ENCODE measurements around the gene DHDH.
A peak's percentile ranks its signal among the peaks of the same experiment; 100 is the strongest.

The DHDH gene

GRCh38 chr19:48991873-48992580 lies 58.5 kb downstream of the DHDH start:
- DNase-seq (ENCODE audit: low read depth in 2 of 2, low spot score in 1 of 2): no peak

- DNase-seq (ENCODE audit: low read depth in 2 of 2, low spot score in 1 of 2): no peak
Measured at GRCh38 chr19:48992581-48993174, 59.2 kb downstream of the DHDH start.

GRCh38 chr19:48993175-48994034 lies 59.9 kb downstream of the DHDH start, which contains the start of the genes GYS1 and RUVBL2:
Gene GYS1 (minus strand): TSS chr19:48993309. CDS start chr19:48993112, 197 bp downstream.
Gene RUVBL2 (plus strand): TSS chr19:48993887. CDS start chr19:48993912, 25 bp downstream.
- peak; percentile 97 to 99 for DNase-seq (ENCODE audit: low read depth in 2 of 2, low spot score in 1 of 2)

GRCh38 chr19:48994035-48994386 lies 60.5 kb downstream of the DHDH start:
- DNase-seq (ENCODE audit: low read depth in 2 of 2, low spot score in 1 of 2): no peak

Measured in stimulated activated CD8-positive, alpha-beta memory T cell treated with anti-CD3 and anti-CD28 coated beads, Interleukin-4, amount 100 ng/mL, for 4 hours (primary cell).